BJ (cell line): Measurements from ENCODE around the gene STK11IP. TPM values are rescaled to one million over a fixed set of nuclear protein-coding genes. Genes with fewer than 3 reads are reported as not detected.

Experiments used
- CTCF ChIA-PET: fragments of 350-600 bp; formaldehyde crosslinking; extraction: SDS; loops from one replicate; lab custom pipeline; 2021; ENCODE audit warnings: antibody characterized with exemption, inconsistent platforms; lab: Yijun Ruan, JAX
- POLR2A ChIA-PET: fragments of 300-600 bp; sonication (Branson Sonifier 250); formaldehyde crosslinking; extraction: SDS; loops from one replicate; lab custom pipeline; 2021; ENCODE audit warnings: antibody characterized with exemption; lab: Charles Lee
- DNase-seq: peaks from one replicate; pipeline ENCODE4 v3.0.0-alpha.2; 2011; ENCODE audit warnings: low read depth
- H3K27me3 ChIP-seq: 2 replicates; pipeline ENCODE4 v1.6.0; 2011; ENCODE audit warnings: low read length; ENCODE audit not compliant: control insufficient read depth, insufficient read depth
- H3K36me3 ChIP-seq: 2 replicates; pipeline ENCODE4 v1.5.1; 2011; ENCODE audit warnings: low read length; ENCODE audit not compliant: control insufficient read depth, insufficient read depth
- H3K4me3 ChIP-seq: 2 replicates; pipeline ENCODE4 v1.5.1; 2011; ENCODE audit warnings: low read depth, mild to moderate bottlenecking, control low read depth, low read length
- CTCF ChIP-seq: IDR thresholded peaks from 2 replicates; pipeline ENCODE4 v1.5.1; 2011; ENCODE audit warnings: low read depth, mild to moderate bottlenecking, control low read depth, inconsistent platforms, low read length, moderate library complexity; ENCODE audit not compliant: insufficient read depth
- polyA plus RNA-seq: library from polyadenylated mRNA; depleted of rRNA; stranded (reverse); fragments of >200 nt; gene quantifications from 2 replicates; pipeline ENCODE4 v1.2.3, GENCODE V29; 2011

Gene STK11IP
- polyA plus RNA-seq, 1 experiment = 21.0 TPM

- ChIA-PET CTCF (interaction anchor here (3.1 kb wide), 1 partner anchor 10 kb away, joined by 20 read pairs; no protein-coding TSS in a partner anchor), POLR2A (no interaction called here)
- Histone ChIP-seq H3K36me3 (peaks cover 7% of the 10 kb centered on the region), H3K27me3 (no peaks in the 10 kb centered on the region), H3K4me3 (no peak overlapping the region)
- TF ChIP-seq CTCF = no peak
- DNase-seq = no peak
Measured at GRCh38 chr2:219631406-219631891, 33.8 kb downstream of the STK11IP start.

GRCh38 chr2:219631904-219632759 lies 34.5 kb downstream of the STK11IP start:
- peaks cover 7% of the 10 kb centered on the region for H3K36me3 ChIP-seq
- no peaks in the 10 kb centered on the region for H3K27me3 ChIP-seq
- CTCF ChIA-PET = interaction anchor here (1.0 to 3.1 kb wide), 2 partner anchors 9 to 10 kb away, joined by 3 to 20 read pairs; no protein-coding TSS in a partner anchor
- TF ChIP-seq CTCF = no peak
- H3K4me3 ChIP-seq = no peak overlapping the region
- no peak for DNase-seq
- POLR2A ChIA-PET = no interaction called here

GRCh38 chr2:219632760-219633105 lies 35.1 kb downstream of the STK11IP start:
- Histone ChIP-seq H3K4me3 (no peak overlapping the region), H3K27me3 (no peaks in the 10 kb centered on the region), H3K36me3 (peaks cover 7% of the 10 kb centered on the region)
- DNase-seq = no peak
- CTCF ChIA-PET = interaction anchor here (1.0 to 3.1 kb wide), 2 partner anchors 9 kb away, joined by 3 to 20 read pairs; no protein-coding TSS in a partner anchor
- POLR2A ChIA-PET = no interaction called here
- no peak for TF ChIP-seq CTCF

- H3K27me3 ChIP-seq = no peaks in the 10 kb centered on the region
- POLR2A ChIA-PET = no interaction called here
- no peak for DNase-seq
- no peak overlapping the region for H3K4me3 ChIP-seq
- no peak for TF ChIP-seq CTCF
- H3K36me3 ChIP-seq = peaks cover 7% of the 10 kb centered on the region
- CTCF ChIA-PET = interaction anchor here (1.7 to 3.1 kb wide), 2 partner anchors 8 to 93 kb away, joined by 4 to 20 read pairs; no protein-coding TSS in a partner anchor
Measured at GRCh38 chr2:219633276-219634065, 35.8 kb downstream of the STK11IP start.
